H9 (cell line): ENCODE measurements around the gene ZFY. TPM values are rescaled to one million over a fixed set of nuclear protein-coding genes. Genes with fewer than 3 reads are reported as not detected.

Source experiments
- DNase-seq: peaks from one replicate; pipeline ENCODE4 v3.0.0-alpha.2; 2017
- H2AFZ ChIP-seq: one replicate; pipeline ENCODE4 v1.6.1; 2013; ENCODE audit warnings: mild to moderate bottlenecking, low read length, control low read depth, moderate library complexity
- H2AK5ac ChIP-seq: 2 replicates; pipeline ENCODE4 v1.6.1; 2013; ENCODE audit warnings: low read length, control low read depth, mixed read lengths; ENCODE audit not compliant: insufficient read length
- H2BK120ac ChIP-seq: one replicate; pipeline ENCODE4 v1.6.1; 2013; ENCODE audit warnings: low read depth, mild to moderate bottlenecking, low read length, control low read depth, inconsistent platforms; ENCODE audit not compliant: poor library complexity, severe bottlenecking
- H2BK12ac ChIP-seq: 2 replicates; pipeline ENCODE4 v1.6.1; 2013; ENCODE audit warnings: low read length, control low read depth, mixed read lengths, low read depth; ENCODE audit not compliant: insufficient read length
- H2BK15ac ChIP-seq: 2 replicates; pipeline ENCODE4 v1.6.1; 2013; ENCODE audit warnings: low read depth, low read length, control low read depth
- H2BK20ac ChIP-seq: one replicate; pipeline ENCODE4 v1.6.1; 2013; ENCODE audit warnings: low read depth, mild to moderate bottlenecking, low read length, control low read depth, inconsistent platforms; ENCODE audit not compliant: poor library complexity, severe bottlenecking
- H2BK5ac ChIP-seq: 2 replicates; pipeline ENCODE4 v1.6.1; 2013; ENCODE audit warnings: low read length, control low read depth, mixed read lengths; ENCODE audit not compliant: insufficient read length
- H3K14ac ChIP-seq: 2 replicates; pipeline ENCODE4 v1.6.1; 2013; ENCODE audit warnings: low read length, control low read depth; ENCODE audit not compliant: insufficient read depth
- H3K18ac ChIP-seq: 2 replicates; pipeline ENCODE4 v1.6.1; 2013; ENCODE audit warnings: low read depth, mild to moderate bottlenecking, mixed read lengths, low read length, control low read depth; ENCODE audit not compliant: insufficient read length
- H3K23ac ChIP-seq: 2 replicates; pipeline ENCODE4 v1.6.1; 2013; ENCODE audit warnings: low read length, control low read depth, mixed read lengths, low read depth; ENCODE audit not compliant: insufficient read length
- H3K23me2 ChIP-seq: 2 replicates; pipeline ENCODE4 v1.6.1; 2013; ENCODE audit warnings: low read depth, mild to moderate bottlenecking, mixed read lengths, low read length, control low read depth; ENCODE audit not compliant: insufficient read length, poor library complexity, severe bottlenecking
- H3K27ac ChIP-seq: 2 replicates; pipeline ENCODE4 v1.5.1; 2013; ENCODE audit warnings: low read length, control low read depth, mixed read lengths, low read depth; ENCODE audit not compliant: insufficient read length
- H3K27me3 ChIP-seq: 2 replicates; pipeline ENCODE4 v1.6.1; 2013; ENCODE audit warnings: low read length, control low read depth, inconsistent platforms; ENCODE audit not compliant: insufficient read depth
- H3K4ac ChIP-seq: 2 replicates; pipeline ENCODE4 v1.6.1; 2013; ENCODE audit warnings: low read depth, mild to moderate bottlenecking, control low read depth, inconsistent platforms, low read length, moderate library complexity
- H3K4me1 ChIP-seq: 2 replicates; pipeline ENCODE4 v1.6.1; 2013; ENCODE audit warnings: low read length, control low read depth, inconsistent platforms; ENCODE audit not compliant: insufficient read depth
- H3K4me2 ChIP-seq: 2 replicates; pipeline ENCODE4 v1.6.1; 2013; ENCODE audit warnings: low read length, control low read depth, mixed read lengths; ENCODE audit not compliant: insufficient read length, insufficient read depth
- H3K56ac ChIP-seq: 2 replicates; pipeline ENCODE4 v1.6.1; 2013; ENCODE audit warnings: low read depth, mild to moderate bottlenecking, mixed read lengths, low read length, control low read depth; ENCODE audit not compliant: insufficient read length
- H3K79me1 ChIP-seq: 2 replicates; pipeline ENCODE4 v1.6.1; 2013; ENCODE audit warnings: low read depth, mild to moderate bottlenecking, moderate library complexity, low read length, control low read depth, inconsistent platforms; ENCODE audit not compliant: insufficient read depth, poor library complexity, severe bottlenecking
- H3K79me2 ChIP-seq: 2 replicates; pipeline ENCODE4 v1.6.1; 2013; ENCODE audit warnings: low read length, control low read depth, inconsistent platforms; ENCODE audit not compliant: insufficient read depth
- H3K9ac ChIP-seq: 2 replicates; pipeline ENCODE4 v1.6.1; 2013; ENCODE audit warnings: low read length, control low read depth, mixed read lengths; ENCODE audit not compliant: insufficient read length; ENCODE audit errors: extremely low read depth
- H3K9me3 ChIP-seq: one replicate; pipeline ENCODE4 v1.6.1; 2013; ENCODE audit warnings: low read depth, low read length, inconsistent platforms; ENCODE audit not compliant: control insufficient read depth
- H3T11ph ChIP-seq: one replicate; pipeline ENCODE4 v1.6.1; 2013; ENCODE audit warnings: mild to moderate bottlenecking, low read length, control low read depth, inconsistent platforms
- H4K20me1 ChIP-seq: one replicate; pipeline ENCODE4 v1.6.1; 2013; ENCODE audit not compliant: control insufficient read depth, insufficient read length, insufficient read depth
- H4K5ac ChIP-seq: 2 replicates; pipeline ENCODE4 v1.6.1; 2013; ENCODE audit warnings: low read depth, mild to moderate bottlenecking, mixed read lengths, low read length, control low read depth; ENCODE audit not compliant: insufficient read length
- H4K8ac ChIP-seq: replicated peaks from 2 replicates; pipeline ENCODE4 v1.6.1; 2013; ENCODE audit warnings: low read length, control low read depth, mixed read lengths, low read depth; ENCODE audit not compliant: insufficient read length
- H4K91ac ChIP-seq: 2 replicates; pipeline ENCODE4 v1.6.1; 2013; ENCODE audit warnings: low read depth, mild to moderate bottlenecking, moderate library complexity, mixed read lengths, low read length, control low read depth; ENCODE audit not compliant: insufficient read length
- H3K27ac Mint-ChIP-seq, 3 experiments: 2 replicates in 2 of 3; 3 replicates in 1 of 3; pipeline ENCODE4 v1.8.0; 2020 to 2021; ENCODE audit warnings: mixed read lengths in 3 of 3, mild to moderate bottlenecking in 1 of 3, moderate library complexity in 1 of 3
- H3K27me3 Mint-ChIP-seq: 2 replicates; pipeline ENCODE4 v1.8.0; 2021; ENCODE audit warnings: low read depth, mild to moderate bottlenecking, moderate library complexity, mixed read lengths
- H3K36me3 Mint-ChIP-seq, 3 experiments: 2 replicates in 2 of 3; 3 replicates in 1 of 3; pipeline ENCODE4 v1.8.0; 2020 to 2021; ENCODE audit warnings: low read depth in 3 of 3, mixed read lengths in 3 of 3; ENCODE audit not compliant: insufficient read depth in 1 of 3
- H3K4me1 Mint-ChIP-seq, 2 experiments: 2 replicates each; pipeline ENCODE4 v1.8.0; 2020; ENCODE audit warnings: mixed read lengths in 2 of 2
- H3K4me3 Mint-ChIP-seq, 2 experiments: 2 replicates in 1 of 2; 3 replicates in 1 of 2; pipeline ENCODE4 v1.8.0; 2020 to 2021; ENCODE audit warnings: mild to moderate bottlenecking in 2 of 2, mixed read lengths in 2 of 2, moderate library complexity in 1 of 2
- H3K9me3 Mint-ChIP-seq, 2 experiments: 2 replicates in 1 of 2; 3 replicates in 1 of 2; pipeline ENCODE4 v1.8.0; 2020; ENCODE audit warnings: mild to moderate bottlenecking in 2 of 2, mixed read lengths in 2 of 2, moderate library complexity in 1 of 2
- WGBS: extraction: QIAGEN DNeasy Blood & Tissue Kit; methylation state at CpG from one replicate; pipeline ENCODE4 v1.1.7; 2013; ENCODE audit warnings: missing lambda C conversion rate, low lambda C conversion rate, mixed read lengths; ENCODE audit not compliant: insufficient read length; ENCODE audit errors: extremely low coverage; 5-methylcytosine and 5-hydroxymethylcytosine counted together
- total RNA-seq: library from RNA; stranded (reverse); gene quantifications from 2 replicates; pipeline ENCODE4 v1.2.1, GENCODE V29; 2021
- TF ChIP-seq, protein P1 (sequence below): fragments of 200-600 bp; sonication (generic); conservative IDR thresholded peaks from 3 replicates; pipeline ENCODE4 v1.8.0; 2021; ENCODE audit warnings: antibody characterized with exemption, mild to moderate bottlenecking

The ZFY gene
- total RNA-seq, 1 experiment from 2014 or later = not detected

DNA sequence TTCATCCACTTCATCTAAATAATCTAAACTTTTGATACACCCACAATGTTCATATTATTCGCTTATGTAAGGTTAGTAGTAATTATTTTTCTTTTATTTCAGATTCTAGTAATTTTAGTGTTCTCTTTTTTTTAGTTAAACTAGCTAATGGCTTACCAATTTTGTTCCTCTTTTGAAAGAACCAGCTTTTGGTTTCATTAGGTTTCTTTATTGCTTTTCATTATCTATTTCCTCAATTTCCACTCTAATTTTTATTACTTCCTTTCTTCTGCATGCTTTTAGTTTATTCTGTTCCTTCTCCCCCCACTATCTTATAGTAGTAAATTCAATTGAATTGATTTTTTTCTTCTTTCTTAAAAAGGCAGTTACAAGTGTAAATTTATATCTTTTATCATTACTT is 90.2 kb downstream of the ZFY start:
- no peak overlapping the region for H4K5ac ChIP-seq
- H2BK12ac ChIP-seq = no peak overlapping the region
- no peak overlapping the region for H2BK15ac ChIP-seq
- no peak overlapping the region for H2BK120ac ChIP-seq
- no peak overlapping the region for H2BK20ac ChIP-seq
- H3K56ac ChIP-seq = no peak overlapping the region
- H2BK5ac ChIP-seq = no peak overlapping the region
- no CpG with 5 or more reads among the region's 1 CpG for WGBS
- no peak overlapping the region for H3K4me3 Mint-ChIP-seq
- no peak overlapping the region for H2AFZ ChIP-seq
- H3K4me1 Mint-ChIP-seq = no peaks in the 10 kb centered on the region
- no peak overlapping the region for H3K9ac ChIP-seq
- H3K27me3 Mint-ChIP-seq = no peaks in the 10 kb centered on the region
- no peak overlapping the region for H4K8ac ChIP-seq
- no peaks in the 10 kb centered on the region for H3K4me1 ChIP-seq
- H3K79me1 ChIP-seq = no peaks in the 10 kb centered on the region
- H3T11ph ChIP-seq = no peak overlapping the region
- H3K27me3 ChIP-seq = no peaks in the 10 kb centered on the region
- no peaks in the 10 kb centered on the region for H3K9me3 Mint-ChIP-seq
- H3K36me3 Mint-ChIP-seq = no peaks in the 10 kb centered on the region
- DNase-seq = no peak
- no peak overlapping the region for H2AK5ac ChIP-seq
- H4K20me1 ChIP-seq = no peaks in the 10 kb centered on the region
- no peak overlapping the region for H3K27ac Mint-ChIP-seq
- H3K23ac ChIP-seq = no peak overlapping the region
- H3K79me2 ChIP-seq = no peaks in the 10 kb centered on the region
- H3K9me3 ChIP-seq = no peaks in the 10 kb centered on the region
- no peak overlapping the region for H3K4me2 ChIP-seq
- no peaks in the 10 kb centered on the region for H3K23me2 ChIP-seq
- no peak overlapping the region for H3K18ac ChIP-seq
- no peak overlapping the region for H4K91ac ChIP-seq
- H3K4ac ChIP-seq = no peak overlapping the region
- no peak overlapping the region for H3K27ac ChIP-seq
- H3K14ac ChIP-seq = no peak overlapping the region
- TF ChIP-seq, protein P1, sequence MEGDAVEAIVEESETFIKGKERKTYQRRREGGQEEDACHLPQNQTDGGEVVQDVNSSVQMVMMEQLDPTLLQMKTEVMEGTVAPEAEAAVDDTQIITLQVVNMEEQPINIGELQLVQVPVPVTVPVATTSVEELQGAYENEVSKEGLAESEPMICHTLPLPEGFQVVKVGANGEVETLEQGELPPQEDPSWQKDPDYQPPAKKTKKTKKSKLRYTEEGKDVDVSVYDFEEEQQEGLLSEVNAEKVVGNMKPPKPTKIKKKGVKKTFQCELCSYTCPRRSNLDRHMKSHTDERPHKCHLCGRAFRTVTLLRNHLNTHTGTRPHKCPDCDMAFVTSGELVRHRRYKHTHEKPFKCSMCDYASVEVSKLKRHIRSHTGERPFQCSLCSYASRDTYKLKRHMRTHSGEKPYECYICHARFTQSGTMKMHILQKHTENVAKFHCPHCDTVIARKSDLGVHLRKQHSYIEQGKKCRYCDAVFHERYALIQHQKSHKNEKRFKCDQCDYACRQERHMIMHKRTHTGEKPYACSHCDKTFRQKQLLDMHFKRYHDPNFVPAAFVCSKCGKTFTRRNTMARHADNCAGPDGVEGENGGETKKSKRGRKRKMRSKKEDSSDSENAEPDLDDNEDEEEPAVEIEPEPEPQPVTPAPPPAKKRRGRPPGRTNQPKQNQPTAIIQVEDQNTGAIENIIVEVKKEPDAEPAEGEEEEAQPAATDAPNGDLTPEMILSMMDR = no peak

Other genes starting within 250 kb of the ZFY start
- gene SRY, start 147.7 kb upstream of the ZFY start, total RNA-seq = not detected in 2 replicates
- gene RPS4Y1, start 93.8 kb upstream of the ZFY start, total RNA-seq = not detected in 2 replicates